Testis (tissue), 2 donors: ENCODE results near the gene AMOT.

Source experiments
- CTCF ChIP-seq, 3 experiments: fragments of 450-650 bp in 2 of 3; fragments of 200-600 bp in 1 of 3; sonication (generic) in 1 of 3; IDR thresholded peaks; one replicate each; pipeline ENCODE4 v1.5.1; 2016 to 2019; ENCODE audit warnings: antibody characterized with exemption in 3 of 3, mild to moderate bottlenecking in 2 of 3, moderate library complexity in 1 of 3
- POLR2A ChIP-seq: fragments of 450-650 bp; IDR thresholded peaks from one replicate; pipeline ENCODE4 v1.6.1; 2017; ENCODE audit warnings: antibody characterized with exemption, mild to moderate bottlenecking, moderate library complexity

DNA sequence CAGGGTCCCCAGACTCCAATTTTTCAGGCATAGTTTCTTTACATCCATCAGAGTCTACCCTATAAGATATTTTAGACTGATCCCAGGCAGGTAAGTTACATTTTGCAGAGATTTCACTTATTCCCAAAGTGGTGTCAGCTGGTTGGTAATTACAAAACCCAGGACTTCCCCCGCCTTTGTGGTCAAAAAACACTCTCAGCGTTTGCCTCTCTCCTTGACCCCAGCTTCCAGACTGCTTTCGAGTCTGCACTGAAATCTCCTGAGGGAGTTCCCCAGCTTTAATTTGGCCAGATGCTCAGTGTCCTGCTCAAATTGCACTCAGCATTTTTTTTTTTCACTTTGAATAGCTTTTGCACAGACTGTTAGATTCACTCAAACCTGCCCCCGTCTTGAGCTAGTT lies 11.2 kb upstream of the AMOT start:
- no peak for TF ChIP-seq CTCF (IDR thresholded peaks at IDR 0.05)
- TF ChIP-seq POLR2A, result no peak
